SU-DHL-6 (cell line): ENCODE measurements around the gene STK17A.

Experiments used
- EZH2phosphoT487 ChIP-seq: fragments of 200-600 bp; sonication (generic), shearing (Covaris generic); conservative IDR thresholded peaks from 2 replicates; pipeline ENCODE4 v1.6.1; 2018; ENCODE audit warnings: mild to moderate bottlenecking, antibody characterized with exemption, low read length, moderate library complexity, mixed read lengths
- TF ChIP-seq, protein P1 (sequence below): fragments of 200-600 bp; sonication (generic); IDR thresholded peaks from one replicate; pipeline ENCODE4 v1.5.1; 2017; ENCODE audit warnings: antibody characterized with exemption, mild to moderate bottlenecking, low read length, moderate library complexity; ENCODE audit not compliant: insufficient read depth, poor library complexity, severe bottlenecking

GRCh38 chr7:43562383-43562782, 20.5 kb upstream of the STK17A start:
- no peak for TF ChIP-seq EZH2phosphoT487
- TF ChIP-seq, protein P1, sequence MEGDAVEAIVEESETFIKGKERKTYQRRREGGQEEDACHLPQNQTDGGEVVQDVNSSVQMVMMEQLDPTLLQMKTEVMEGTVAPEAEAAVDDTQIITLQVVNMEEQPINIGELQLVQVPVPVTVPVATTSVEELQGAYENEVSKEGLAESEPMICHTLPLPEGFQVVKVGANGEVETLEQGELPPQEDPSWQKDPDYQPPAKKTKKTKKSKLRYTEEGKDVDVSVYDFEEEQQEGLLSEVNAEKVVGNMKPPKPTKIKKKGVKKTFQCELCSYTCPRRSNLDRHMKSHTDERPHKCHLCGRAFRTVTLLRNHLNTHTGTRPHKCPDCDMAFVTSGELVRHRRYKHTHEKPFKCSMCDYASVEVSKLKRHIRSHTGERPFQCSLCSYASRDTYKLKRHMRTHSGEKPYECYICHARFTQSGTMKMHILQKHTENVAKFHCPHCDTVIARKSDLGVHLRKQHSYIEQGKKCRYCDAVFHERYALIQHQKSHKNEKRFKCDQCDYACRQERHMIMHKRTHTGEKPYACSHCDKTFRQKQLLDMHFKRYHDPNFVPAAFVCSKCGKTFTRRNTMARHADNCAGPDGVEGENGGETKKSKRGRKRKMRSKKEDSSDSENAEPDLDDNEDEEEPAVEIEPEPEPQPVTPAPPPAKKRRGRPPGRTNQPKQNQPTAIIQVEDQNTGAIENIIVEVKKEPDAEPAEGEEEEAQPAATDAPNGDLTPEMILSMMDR, result no peak
